HG02798 (cell line): ENCODE results near the gene GPATCH2L.

Experiments
- ATAC-seq: cut with Tn5 transposase; IDR thresholded peaks from one replicate; pipeline ENCODE4 v1.9.1; 2021; ENCODE audit warnings: mild to moderate bottlenecking; ENCODE audit not compliant: unreplicated experiment, poor library complexity

The GPATCH2L gene

DNA sequence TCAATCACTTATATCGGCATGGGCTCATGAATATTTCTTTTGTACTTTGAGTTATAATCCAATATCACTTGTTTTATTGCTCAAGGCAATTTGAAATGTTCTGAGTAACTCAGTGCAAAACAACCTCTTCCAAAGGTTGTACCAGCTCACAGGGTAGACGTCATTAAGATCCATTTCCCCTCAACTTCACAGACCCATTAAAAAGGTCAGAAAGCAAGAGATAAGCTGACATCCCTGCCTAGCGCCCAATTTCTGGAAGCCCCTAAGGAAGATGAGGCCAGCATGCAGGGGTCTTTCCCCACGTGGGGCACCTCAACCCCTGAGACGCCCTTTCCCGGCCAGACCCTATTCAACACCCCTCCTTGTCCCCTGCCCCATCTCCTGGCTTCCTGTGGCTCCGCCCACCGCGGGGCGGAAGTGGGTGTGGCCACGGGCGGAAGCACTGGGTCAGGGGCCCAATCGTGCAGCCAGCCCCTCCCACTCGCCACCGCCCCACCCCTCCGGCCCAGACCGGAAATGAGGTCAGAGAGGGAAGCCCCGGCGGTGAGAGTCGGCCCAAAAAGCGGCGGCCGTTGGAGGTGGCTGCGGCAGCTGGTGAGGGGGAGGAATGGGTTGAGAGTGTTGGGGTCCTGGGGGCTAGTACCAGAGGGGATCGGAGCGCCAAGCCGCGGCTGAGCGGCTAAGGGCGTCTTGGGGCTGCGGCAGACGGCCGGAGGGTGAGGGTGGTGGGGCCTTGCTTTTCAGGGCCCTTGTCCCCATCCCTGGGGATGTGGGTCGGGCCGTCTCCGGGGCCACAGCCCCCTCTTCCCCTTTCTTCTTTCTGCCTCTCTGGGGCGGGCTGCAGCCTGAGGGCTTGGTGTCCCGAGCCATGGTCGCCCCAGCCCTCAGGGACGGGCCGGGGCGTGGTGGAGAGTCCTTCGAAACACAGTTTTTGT lies at the start of gene GPATCH2L:
Gene GPATCH2L, plus strand, starts transcription at position 525 of the 935 bp plus-strand sequence. CDS start 2,442 bp downstream, outside the sequence.
- ATAC-seq = peak; percentile 91

DNA sequence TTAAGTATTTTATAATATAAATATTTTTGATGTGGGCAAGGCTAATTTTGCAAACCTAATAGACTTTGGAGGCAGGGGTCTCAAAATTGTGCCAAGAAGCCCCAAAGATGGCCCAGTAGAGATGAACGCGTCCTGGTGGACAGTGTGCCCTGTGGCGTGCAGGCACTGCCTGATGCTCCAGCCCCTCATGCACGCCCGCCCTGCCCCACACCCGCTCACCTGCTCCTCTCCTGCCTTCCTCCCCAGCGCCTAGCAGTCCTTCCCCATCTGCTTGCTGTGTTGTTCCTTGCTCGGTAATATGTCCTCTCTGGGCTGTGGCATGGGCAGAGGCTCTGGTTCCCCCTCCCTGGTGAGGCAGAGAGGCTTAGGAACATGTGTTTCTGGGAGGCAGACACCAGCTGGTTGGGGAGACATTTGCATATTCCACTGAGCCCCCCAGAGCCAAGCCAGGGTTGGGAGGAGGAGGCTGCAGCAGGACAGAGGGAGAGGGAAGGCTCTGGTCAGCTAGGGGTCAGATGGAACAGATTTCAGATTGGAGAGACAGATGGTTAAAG lies 46.8 kb upstream of the GPATCH2L start:
- no peak for ATAC-seq

DNA sequence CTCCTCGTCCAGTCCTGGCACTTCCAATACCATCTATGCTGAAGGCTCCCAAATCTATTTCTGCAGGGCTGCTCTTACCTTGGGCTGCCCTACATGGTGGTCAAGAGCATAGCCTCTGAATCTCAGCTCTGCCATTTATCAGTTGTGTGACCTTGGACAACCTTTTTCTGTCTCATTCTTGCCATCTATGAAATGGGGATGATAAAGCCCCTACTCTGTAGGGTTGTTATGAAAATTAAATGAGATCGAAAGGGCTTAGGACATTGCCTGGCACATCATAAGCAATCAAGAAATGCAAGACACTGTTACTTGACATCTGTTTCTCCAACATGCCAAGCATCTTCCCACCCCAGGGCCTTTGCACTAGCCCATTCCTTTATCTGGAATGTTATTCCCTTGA lies 45.5 kb upstream of the GPATCH2L start:
- ATAC-seq = no peak

DNA sequence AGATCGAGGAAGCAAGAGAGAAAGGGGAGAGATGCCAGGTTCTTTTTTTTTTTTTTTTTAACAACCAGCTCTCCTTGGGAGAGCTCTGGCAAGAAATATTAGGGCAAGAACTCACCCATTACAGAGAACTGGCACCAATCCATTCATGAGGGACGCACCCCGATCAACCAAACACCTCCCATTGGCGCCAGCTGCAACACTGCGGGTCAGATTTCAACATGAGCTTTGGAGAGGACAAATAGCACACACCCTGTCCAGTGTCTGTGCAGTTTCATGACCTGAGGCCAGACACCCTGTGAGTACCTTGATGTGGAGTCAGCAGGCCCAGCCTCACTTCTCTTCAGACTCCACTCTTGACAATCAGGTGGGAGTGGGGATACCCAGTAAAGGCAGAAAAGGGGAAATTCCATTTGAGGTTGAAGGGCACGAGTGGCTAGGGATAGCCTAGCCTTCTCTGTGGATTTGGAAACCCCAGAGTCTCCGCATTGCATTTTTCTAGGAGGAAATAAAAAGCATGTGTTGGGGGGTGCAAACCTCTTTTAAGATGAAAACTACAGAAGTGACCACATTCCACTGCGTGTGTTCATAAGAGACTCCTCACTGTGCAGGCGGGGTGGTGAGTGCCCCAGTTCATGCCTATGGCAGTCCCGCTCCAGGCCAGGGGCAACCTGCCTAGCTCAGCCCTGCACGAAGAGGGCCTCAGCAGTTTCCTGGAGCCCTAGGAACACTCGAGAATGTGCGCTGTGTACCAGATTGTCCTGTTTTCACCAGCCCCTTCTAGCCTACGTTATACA lies 42.4 kb upstream of the GPATCH2L start:
- no peak for ATAC-seq

DNA sequence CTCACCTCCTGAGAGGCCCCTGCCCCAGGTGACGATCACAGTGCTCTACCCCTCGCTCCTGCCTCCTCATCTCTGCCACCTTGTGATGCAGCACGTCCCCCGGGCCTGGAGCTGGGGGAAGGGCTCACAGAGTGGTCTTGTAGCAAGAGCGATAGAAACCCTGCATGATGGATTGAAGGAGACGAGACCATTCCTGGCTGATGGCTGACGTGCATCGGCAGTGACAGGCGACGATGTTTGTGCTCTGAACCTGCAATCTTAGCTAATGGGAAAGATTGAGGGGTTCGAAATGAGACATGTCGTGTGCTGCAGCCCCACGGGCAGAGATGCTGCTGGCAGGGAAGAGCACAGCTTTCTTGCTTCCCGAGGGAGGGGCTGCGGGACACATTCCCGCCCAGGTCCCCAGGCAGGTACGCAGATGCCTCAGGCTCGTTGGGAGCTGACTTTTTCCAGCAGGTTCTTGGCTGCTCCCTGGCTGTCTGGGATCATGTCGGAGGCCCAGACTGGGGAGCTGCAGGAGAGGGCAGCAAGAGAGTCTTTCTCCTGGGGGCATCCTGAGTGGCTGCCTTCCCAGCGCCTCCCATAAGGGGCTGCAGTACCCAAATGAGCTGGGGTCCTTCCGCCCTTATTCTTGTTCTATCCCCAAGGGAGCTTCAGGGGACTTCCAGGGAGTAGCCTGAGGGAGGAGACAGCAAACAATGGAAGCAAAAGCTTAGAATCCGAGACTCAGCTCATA lies 38.7 kb upstream of the GPATCH2L start:
- no peak for ATAC-seq

DNA sequence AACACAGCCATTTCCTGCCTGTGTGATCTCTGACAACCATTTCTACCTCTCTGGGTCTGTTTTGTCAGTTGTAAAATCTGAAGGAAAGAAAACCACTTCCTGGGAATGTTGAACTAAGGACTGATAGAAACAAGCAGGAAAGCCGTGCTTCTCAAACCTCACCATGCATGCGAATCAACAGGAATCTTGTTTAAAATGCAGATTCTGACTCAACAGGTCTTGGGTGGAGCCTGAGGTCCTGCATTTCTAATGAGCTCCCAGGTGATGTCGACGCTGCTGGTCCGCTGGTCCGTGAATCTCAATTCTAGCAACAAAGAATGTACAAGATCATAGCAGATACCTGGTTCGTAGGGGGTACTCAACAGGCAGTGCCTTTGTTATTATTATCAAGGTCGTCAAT lies 38.0 kb upstream of the GPATCH2L start:
- ATAC-seq = no peak

DNA sequence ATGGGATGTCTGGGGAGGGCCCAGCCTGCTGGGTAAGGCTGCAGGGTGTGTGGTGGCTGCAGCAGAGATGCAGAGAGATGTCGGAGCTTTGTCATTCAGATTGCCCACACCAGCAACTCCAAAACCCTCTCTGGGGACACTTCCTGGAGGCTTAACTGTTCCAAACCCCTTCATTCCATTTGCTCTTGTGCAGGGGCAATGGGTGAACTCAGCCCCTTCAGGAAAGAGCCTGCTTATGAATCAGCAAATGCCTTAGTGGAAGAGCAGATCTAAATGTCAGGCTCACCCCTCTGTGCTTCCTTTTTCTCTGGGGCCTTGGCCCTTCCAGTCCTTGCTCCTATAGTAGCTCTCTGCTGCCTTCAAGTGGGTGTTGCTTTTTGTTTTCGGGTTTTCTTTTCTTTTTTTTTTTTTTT lies 36.7 kb upstream of the GPATCH2L start:
- ATAC-seq = no peak

DNA sequence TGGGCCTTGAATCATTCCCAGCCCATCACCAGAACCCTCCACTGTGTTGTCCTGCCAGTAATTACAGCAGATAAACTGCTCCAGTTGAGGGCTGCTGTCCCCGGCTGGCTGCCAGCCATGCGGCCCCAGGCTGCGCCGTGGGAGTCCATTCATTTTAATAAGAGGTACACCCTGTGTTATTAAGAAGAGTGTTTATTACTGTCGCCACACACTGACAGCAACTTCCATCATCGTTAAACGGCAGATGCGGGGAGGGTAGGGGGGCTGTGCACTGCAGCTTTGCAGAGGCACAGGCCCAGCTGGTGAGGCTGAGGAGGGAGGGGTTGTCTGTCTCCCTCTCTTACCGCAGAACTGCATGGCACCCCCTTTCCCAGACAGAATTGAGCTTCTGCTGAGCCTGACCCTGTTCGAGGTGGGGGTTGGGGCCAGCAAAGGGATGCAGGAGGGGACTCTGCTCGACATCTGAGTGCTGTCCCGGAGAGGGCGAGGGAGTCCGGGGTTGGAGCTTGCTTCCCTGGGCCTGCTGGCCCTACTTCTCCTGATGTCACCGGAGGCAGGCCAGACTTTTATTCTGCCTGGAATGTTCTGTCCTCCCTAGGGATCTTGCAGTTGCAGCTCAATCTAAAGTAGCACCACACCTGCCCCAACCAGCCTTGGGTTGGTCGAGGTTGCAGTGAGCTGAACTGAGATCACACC lies 33.8 kb upstream of the GPATCH2L start:
- no peak for ATAC-seq

DNA sequence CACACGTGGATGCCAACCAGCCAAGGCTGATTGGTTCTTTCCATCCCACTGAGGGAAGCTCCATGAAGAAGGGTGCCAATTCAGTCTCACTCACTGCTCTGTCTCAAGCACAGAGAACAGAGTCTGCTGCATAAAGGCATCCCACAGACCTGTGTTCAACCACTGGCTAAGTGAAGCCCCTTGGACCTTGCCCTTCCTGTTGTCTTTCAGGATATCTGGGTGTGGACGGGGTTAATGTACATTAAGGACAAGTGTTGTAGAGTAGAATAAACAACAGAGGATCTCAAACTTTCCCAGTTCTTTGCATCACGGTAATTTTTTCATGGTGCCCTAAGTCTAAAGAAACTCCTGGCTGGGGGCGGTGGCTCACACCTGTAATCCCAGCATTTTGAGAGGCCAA lies 33.1 kb upstream of the GPATCH2L start:
- ATAC-seq = no peak

DNA sequence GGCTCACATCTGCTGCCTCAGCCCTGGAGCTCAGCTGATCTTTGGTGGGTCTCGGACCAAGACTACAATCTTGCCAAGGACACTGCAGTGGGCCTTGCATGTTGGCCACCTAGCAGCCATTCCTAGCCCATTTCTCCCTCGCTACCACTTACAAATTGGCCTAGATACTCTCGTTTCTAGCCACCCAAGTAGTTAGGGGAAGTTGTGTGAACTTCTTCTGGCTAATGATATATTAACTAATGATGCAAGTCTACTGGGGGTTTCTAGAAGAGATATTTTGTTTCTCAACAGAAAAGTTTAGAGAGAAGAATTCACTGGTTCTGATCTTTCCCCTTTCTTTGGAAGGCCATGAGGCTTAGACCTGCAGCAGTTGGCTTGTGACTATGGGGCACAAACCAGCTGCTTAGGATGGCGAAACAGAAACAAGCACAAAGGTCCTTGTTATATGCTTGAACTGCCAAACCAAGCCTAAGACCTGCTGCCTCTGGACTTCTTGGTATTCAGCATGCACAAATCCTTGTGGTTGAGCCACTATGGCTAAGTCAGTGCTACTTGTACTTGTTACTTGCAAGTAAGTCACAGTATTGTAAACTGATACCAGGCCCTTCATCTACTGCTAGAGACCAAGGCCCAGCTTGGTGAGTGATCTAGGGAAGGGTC lies 30.5 kb upstream of the GPATCH2L start:
- ATAC-seq = peak; percentile 44

DNA sequence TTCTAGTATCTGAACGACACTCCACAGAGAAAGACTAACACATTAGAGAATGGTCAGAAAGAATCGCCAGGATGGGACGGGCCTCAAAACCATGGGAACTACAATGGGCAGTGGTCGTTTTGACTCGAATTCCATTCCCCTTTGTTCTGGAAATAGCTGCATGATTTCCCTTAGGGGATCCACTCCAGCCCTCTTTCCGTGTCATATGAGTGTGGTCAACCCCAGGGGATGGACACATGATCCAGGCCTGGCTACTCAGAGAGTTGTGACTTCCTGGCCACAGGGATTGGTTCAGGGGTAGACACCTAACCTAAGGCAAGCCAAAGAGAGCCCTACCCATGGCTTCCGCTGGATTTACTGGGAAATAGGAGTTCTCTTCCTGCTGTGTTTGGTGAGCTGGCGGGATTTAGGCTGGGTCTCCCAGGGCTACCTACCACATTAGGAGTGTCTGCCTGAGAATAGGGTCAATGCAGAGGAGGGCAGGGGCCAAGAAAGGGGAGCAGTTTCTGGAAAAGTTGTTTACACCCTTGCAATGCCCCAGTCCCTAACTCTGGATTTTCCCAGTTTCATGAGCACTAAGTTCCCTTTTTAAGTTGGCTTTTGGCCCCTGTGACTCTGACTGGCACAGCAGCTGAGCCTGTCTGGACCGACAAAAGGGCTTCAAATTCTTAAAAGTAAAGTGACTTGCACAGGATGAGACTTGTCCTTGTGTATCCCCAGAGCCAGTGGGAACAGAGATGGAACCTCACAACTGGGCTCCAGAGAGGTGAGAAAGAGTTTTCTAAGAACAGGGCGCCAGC lies 28.1 kb upstream of the GPATCH2L start:
- ATAC-seq = no peak

DNA sequence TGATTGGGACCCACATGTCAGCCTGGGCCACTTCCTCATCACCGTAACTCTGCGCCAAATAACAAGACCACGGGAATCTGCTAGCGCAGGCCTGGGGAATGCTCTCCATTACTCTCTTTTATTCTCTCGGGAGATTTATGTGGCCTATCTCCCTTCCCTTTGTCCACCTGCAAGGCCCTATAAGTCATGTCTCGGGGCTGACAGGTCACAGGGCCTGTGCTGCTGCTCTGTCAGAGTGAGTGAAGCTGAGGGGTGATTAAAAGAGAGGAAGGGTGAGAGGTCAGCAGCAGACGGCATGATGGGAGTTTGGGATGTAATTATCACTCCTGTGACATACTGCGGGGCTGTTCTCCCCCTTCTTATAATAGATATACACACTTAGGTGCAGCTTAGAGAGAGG lies 26.2 kb upstream of the GPATCH2L start:
- no peak for ATAC-seq

DNA sequence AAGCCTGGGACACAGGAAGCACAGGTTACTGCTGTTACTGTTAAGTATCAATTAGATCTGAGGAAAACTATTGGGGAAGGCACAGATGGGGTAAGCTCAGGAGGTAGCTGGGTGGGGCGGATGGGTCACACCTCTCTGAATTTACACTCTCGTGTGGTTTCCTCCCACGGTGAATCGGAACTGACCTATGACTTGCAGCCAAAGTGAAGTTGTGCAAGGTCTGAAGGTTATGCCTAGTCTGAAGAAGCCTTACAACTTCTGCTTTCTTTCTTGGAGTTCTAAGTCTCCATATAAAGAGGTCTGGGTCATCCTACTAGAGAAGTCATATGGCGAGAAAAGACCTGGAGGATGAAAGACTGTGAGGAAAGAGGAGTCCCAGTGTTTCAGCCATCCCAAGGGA lies 25.6 kb upstream of the GPATCH2L start:
- no peak for ATAC-seq

DNA sequence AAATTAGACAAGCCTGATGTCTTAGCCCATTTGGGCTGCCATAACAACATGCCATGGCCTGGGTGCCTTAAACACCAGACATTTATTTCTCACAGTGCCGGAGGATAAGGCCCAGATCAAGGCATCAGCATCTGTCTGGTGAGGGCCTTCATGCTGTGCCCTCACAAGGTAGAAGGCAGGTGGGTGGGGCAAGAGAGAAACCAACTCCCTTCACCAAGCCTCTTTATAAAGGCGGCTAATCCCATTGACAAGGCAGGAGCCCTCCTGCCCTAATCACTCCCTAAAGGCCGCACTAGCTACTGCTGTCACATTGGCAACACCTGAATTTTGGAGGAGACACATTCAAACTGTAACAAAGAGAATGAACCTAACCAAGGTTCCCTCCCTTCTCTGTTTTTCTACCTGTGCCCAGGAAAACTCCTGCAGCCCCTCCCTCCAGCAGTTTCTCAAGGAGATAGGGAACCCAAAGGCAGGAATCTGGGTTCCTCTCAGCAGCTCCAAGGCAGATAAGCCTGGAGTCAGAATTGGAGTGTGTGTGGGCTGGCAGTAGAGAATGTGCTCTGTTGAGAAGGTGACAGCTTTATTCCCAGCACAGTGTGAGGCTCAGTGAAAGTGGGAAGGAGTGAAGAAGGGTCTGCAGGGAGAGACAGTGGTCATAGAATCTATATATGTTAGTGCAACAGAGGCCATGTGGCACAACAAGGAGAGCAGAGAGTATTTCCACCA lies 21.7 kb upstream of the GPATCH2L start:
- ATAC-seq = no peak

DNA sequence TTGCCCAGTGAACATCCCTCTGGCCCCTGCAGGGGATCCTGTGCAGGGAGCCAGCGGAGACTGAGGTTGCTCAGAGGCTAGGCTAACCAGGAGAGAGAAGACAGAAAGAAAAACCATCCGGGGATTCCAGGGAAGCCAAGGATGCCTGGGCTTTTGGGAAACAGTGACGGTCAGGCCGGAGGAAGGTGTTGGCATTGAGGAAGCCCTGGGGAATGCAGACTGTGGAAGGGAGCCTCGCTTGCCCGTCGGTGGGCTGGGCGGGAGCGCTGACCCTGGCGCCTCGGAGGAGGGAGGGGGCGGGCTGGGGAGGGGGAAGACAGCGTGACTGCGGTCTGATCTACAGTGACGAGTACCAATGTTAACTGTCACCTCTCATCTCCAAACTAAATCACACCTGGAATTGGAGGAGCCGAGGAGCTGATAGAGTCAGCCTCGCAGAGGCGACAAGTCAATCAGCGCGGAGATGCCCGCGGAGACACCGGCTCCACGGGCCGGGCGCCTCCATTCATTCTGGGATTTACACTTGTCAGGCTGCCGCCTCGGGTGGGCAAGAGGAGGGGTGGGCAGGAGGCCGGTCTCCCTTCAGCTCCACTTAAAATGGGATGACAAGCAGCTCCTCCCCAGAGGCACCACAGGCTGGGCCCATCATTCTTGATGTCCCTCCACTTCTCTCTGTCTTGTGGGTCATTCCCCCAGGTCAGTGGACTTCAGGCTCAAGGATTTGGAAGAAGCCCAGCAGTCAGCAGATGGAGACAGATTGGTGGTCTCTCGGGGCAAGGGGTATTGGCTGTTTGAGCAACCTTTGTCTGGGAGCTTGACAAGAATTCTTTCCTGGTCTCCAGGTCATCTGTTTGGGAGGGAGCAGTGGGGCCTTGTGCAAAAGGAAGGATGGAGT lies 20.4 kb upstream of the GPATCH2L start:
- no peak for ATAC-seq

DNA sequence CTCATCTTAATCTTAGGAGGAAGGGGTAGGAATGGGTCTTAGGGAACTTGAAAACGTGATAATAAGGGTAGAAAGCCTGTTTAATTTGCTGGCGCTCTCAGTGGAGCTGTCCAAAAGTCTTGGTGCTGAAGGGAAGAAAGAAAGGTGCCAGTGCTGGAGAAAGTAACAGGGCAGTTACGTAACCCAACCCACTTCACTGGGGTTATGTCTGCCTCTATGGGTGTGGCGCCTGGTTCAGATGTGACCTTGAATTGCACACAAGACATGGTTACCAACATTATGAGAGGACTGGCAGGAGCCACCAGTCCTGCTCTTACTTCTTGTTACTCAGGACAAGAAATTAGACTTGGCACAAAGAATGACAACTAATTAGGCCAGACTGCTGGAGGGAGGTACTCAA lies 18.6 kb upstream of the GPATCH2L start:
- ATAC-seq = no peak

DNA sequence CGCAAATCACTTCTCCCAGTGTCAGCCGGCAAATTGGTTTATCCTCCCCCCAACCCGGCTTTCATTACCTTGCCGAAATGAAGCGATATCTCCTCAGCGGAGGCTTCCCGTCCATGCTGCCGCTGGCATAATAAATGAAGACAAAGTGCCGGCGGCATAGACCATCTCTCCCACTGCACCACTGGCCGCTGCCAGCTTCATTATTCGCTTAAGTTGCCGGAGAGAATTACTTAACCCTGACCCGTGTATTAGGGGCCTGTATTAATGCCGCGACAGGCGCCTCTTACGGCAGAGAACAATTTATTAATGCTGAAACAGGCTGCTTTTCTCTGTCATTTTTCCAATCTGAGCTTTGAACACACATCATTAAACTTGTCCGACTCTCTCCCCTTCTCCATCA lies 17.5 kb upstream of the GPATCH2L start:
- no peak for ATAC-seq
